Measurements from ENCODE around the gene PCNX3.

PCNX3 gene

DNA sequence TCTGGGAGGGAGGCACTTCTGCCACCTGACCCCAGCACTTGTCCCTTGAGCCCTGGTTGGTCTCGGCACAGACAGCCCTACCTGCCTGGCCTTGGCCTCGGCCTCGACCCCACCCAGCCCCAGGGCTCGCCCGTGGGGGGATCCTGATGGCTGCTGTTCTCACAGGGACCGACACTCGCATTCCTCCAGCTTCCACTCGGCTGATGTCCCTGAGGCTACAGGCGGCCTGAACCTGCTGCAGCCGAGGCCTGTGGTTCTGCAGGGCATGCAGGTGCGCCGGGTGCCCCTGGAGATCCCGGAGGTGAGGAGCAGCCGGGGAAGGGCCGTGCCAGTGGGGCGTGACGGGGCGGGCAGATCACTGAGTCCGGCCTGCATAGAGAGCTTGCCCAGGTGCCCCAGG lies 5.1 kb downstream of the PCNX3 start:
- H3K4me3 ChIP-seq (ENCODE audit: low read length) = no peak overlapping the region
- no peaks in the 10 kb centered on the region for H3K27me3 ChIP-seq (ENCODE audit: control insufficient read depth, insufficient read depth, low read length)
- peaks cover 9% of the 10 kb centered on the region for H3K4me1 ChIP-seq (ENCODE audit: control insufficient read depth, insufficient read depth, low read length)
- no peak overlapping the region for H3K9ac ChIP-seq (ENCODE audit: low read length)
- no peak overlapping the region for H3K27ac ChIP-seq (ENCODE audit: low read depth, low read length)
- peaks cover 51% of the 10 kb centered on the region for H3K36me3 ChIP-seq (ENCODE audit: control insufficient read depth, insufficient read depth, low read length)

DNA sequence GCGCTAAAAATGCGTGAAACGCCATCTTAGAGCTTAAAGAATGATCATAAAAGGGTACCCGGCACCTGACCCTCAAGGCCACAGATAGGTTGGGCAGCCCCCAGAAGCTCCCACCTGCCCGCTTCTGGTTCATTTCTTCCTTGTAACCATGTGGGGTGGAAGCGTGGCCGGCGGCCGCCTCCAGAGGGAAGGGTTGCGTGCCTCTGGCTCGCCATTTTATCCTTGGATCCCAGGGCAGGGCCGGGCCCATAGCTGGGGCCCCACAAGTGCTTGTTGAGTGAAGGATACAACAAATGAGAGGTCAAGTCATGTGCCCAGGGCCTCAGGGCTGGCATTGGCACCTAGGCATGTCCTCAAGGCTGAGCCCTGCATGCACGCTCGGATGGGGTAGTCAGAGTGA lies 5.9 kb downstream of the PCNX3 start:
- Histone ChIP-seq H3K4me1 (ENCODE audit: control insufficient read depth, insufficient read depth, low read length) (peaks cover 7% of the 10 kb centered on the region), H3K9ac (ENCODE audit: low read length) (no peak overlapping the region), H3K36me3 (ENCODE audit: control insufficient read depth, insufficient read depth, low read length) (peaks cover 53% of the 10 kb centered on the region), H3K27me3 (ENCODE audit: control insufficient read depth, insufficient read depth, low read length) (no peaks in the 10 kb centered on the region), H3K27ac (ENCODE audit: low read depth, low read length) (no peak overlapping the region), H3K4me3 (ENCODE audit: low read length) (no peak overlapping the region)

DNA sequence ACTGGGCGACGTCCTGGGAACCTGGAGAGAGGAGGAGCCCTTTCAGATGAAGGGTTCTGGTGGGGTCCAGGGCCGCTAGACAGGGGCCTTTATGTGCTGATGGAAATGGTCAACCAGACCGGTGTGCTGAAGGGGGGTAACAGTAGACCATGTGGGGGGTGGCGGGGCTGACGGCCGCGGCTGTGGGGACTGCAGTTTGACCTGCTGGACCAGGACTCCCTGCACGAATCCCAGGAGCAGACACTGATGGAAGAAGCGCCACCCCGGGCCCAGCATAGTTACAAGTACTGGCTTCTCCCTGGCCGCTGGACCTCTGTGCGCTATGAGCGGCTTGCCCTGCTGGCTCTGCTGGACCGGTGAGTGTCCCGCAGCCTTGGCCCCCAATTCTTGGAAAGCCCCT lies 6.4 kb downstream of the PCNX3 start:
- no peak overlapping the region for H3K9ac ChIP-seq (ENCODE audit: low read length)
- no peak overlapping the region for H3K4me3 ChIP-seq (ENCODE audit: low read length)
- no peak overlapping the region for H3K27ac ChIP-seq (ENCODE audit: low read depth, low read length)
- H3K36me3 ChIP-seq (ENCODE audit: control insufficient read depth, insufficient read depth, low read length) = peaks cover 59% of the 10 kb centered on the region
- no peaks in the 10 kb centered on the region for H3K27me3 ChIP-seq (ENCODE audit: control insufficient read depth, insufficient read depth, low read length)
- H3K4me1 ChIP-seq (ENCODE audit: control insufficient read depth, insufficient read depth, low read length) = peaks cover 1% of the 10 kb centered on the region

DNA sequence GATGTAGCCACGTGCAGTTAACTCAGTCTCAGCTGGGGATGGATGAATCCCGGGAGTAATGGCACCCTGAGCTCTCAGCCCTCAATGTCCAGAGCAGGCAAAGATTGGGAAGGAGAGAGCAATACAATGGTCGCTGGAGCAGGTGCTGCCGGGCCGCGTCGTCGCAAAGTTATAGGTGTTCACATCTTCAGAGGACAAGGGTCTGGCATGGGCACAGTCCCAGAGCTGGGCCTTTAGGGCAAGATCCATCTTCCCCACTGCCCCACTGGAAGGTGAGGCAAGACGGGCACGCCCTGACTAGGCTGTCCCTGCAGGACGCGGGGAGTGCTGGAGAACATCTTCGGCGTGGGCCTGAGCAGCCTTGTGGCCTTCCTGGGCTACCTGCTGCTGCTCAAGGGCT lies 7.6 kb downstream of the PCNX3 start:
- Histone ChIP-seq H3K9ac (ENCODE audit: low read length) (no peak overlapping the region), H3K4me1 (ENCODE audit: control insufficient read depth, insufficient read depth, low read length) (no peaks in the 10 kb centered on the region), H3K4me3 (ENCODE audit: low read length) (no peak overlapping the region), H3K27ac (ENCODE audit: low read depth, low read length) (no peak overlapping the region), H3K36me3 (ENCODE audit: control insufficient read depth, insufficient read depth, low read length) (peaks cover 61% of the 10 kb centered on the region), H3K27me3 (ENCODE audit: control insufficient read depth, insufficient read depth, low read length) (no peaks in the 10 kb centered on the region)

DNA sequence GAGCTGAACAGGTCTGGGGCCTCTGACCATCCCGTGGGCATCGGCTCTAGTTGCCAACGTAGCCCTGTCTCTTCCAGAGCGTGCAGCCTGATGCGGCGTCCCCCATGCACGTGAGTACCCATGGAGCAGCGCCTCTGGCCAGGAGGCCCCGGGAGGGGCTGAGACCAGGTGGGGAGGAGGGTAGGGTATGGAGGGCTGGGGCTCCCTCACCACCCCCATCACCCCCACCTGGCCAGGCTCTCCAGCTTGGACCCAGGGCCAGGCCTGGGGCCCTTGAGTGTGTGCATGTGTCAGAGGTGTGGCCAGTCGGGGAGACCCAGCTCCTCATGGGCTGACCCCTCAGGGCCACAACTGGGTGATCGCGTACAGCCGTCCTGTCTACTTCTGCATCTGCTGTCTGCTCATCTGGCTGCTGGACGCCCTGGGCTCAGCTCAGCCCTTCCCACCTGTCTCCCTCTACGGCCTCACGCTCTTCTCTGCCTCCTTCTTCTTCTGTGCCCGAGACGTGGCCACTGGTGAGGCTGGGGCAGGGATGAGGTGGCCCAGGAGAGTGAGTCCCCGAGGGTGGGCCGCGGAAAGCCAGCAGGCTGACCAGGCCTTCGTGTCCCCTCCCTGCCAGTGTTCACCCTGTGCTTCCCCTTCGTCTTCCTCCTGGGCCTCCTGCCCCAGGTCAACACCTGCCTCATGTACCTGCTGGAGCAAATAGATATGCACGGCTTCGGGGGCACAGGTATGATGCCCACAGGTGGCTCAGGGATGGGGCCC lies 8.5 kb downstream of the PCNX3 start:
- Histone ChIP-seq H3K9ac (ENCODE audit: low read length) (no peak overlapping the region), H3K4me3 (ENCODE audit: low read length) (no peak overlapping the region), H3K36me3 (ENCODE audit: control insufficient read depth, insufficient read depth, low read length) (peaks cover 57% of the 10 kb centered on the region), H3K4me1 (ENCODE audit: control insufficient read depth, insufficient read depth, low read length) (no peaks in the 10 kb centered on the region), H3K27ac (ENCODE audit: low read depth, low read length) (no peak overlapping the region), H3K27me3 (ENCODE audit: control insufficient read depth, insufficient read depth, low read length) (no peaks in the 10 kb centered on the region)

DNA sequence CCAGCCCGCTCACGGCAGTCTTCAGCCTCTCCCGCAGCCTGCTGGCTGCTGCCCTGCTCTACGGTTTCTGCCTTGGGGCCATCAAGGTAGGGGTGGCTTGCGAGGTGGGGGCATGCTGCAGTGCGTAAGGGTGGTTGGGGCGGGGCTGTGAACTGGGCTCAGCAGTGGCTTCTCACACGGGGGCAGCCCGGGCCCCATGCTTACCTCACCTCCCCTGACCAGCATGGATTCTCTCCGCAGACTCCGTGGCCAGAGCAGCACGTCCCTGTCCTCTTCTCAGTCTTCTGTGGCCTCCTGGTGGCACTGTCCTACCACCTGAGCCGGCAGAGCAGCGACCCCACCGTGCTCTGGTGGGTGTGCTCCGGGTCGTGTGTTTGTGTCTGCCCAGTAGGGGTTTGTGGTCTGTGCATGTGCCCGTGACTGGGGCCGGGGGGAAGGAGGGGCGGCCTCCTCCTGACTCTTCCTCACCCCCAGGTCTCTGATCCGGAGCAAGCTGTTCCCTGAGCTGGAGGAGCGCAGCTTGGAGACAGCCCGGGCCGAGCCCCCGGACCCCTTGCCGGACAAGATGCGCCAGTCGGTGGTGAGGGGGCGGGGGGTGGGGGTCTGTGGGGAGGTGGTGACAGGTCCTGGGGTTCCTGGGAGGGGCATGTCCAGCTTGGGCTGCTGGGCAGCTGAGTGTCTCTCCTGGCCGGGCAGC lies 9.5 kb downstream of the PCNX3 start:
- H3K27ac ChIP-seq (ENCODE audit: low read depth, low read length) = no peak overlapping the region
- peaks cover 60% of the 10 kb centered on the region for H3K36me3 ChIP-seq (ENCODE audit: control insufficient read depth, insufficient read depth, low read length)
- no peaks in the 10 kb centered on the region for H3K27me3 ChIP-seq (ENCODE audit: control insufficient read depth, insufficient read depth, low read length)
- H3K9ac ChIP-seq (ENCODE audit: low read length) = no peak overlapping the region
- no peak overlapping the region for H3K4me3 ChIP-seq (ENCODE audit: low read length)
- no peaks in the 10 kb centered on the region for H3K4me1 ChIP-seq (ENCODE audit: control insufficient read depth, insufficient read depth, low read length)

DNA sequence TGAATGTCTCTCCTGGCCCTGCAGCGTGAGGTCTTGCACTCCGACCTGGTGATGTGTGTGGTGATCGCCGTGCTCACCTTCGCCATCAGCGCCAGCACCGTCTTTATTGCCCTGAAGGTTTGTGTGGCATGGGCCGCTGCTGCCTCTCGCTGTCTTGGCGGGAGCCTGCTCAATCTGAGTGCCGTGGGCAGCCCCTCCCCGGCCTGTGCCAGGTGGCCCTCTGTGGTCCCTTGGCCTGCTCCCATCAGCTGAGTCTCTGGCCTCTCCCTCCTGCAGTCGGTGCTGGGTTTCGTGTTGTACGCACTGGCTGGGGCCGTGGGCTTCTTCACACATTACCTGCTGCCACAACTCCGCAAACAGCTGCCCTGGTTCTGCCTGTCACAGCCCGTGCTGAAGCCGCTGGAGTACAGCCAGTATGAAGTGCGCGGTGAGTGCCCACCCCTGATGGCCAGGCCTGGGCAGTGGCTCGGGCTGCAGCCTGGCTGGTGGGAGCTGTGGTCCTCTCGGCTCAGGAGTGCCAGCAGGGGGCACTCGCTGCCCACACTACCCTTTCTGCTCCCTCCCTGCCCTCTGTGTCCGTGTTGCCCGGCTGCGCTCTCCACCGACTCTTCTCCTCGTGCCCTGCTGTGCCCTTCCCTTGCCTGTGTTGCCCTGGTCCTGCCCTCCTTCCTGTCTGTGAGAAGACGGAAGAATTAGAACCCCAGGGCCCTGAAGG lies 10.2 kb downstream of the PCNX3 start:
- Histone ChIP-seq H3K27ac (ENCODE audit: low read depth, low read length) (no peak overlapping the region), H3K4me3 (ENCODE audit: low read length) (no peak overlapping the region), H3K27me3 (ENCODE audit: control insufficient read depth, insufficient read depth, low read length) (no peaks in the 10 kb centered on the region), H3K9ac (ENCODE audit: low read length) (no peak overlapping the region), H3K4me1 (ENCODE audit: control insufficient read depth, insufficient read depth, low read length) (no peaks in the 10 kb centered on the region), H3K36me3 (ENCODE audit: control insufficient read depth, insufficient read depth, low read length) (peaks cover 56% of the 10 kb centered on the region)

DNA sequence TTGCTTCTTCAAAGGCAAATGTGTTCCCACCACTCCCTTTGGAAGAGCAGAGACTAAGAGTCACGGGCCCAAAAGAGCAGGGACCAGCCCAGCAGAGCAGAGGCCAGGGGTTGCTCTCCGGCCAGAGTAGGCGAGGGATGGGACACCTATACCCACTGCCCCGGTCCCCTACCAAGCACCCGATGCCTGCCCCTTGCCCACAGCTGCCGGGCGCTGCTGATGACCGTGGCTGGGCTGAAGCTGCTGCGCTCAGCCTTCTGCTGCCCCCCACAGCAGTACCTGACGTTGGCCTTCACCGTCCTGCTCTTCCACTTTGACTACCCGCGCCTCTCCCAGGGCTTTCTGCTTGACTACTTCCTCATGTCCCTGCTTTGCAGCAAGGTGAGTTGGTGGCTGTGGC lies 11.6 kb downstream of the PCNX3 start:
- Histone ChIP-seq H3K4me3 (ENCODE audit: low read length) (no peak overlapping the region), H3K27ac (ENCODE audit: low read depth, low read length) (no peak overlapping the region), H3K4me1 (ENCODE audit: control insufficient read depth, insufficient read depth, low read length) (no peaks in the 10 kb centered on the region), H3K27me3 (ENCODE audit: control insufficient read depth, insufficient read depth, low read length) (no peaks in the 10 kb centered on the region), H3K9ac (ENCODE audit: low read length) (no peak overlapping the region), H3K36me3 (ENCODE audit: control insufficient read depth, insufficient read depth, low read length) (peaks cover 51% of the 10 kb centered on the region)

DNA sequence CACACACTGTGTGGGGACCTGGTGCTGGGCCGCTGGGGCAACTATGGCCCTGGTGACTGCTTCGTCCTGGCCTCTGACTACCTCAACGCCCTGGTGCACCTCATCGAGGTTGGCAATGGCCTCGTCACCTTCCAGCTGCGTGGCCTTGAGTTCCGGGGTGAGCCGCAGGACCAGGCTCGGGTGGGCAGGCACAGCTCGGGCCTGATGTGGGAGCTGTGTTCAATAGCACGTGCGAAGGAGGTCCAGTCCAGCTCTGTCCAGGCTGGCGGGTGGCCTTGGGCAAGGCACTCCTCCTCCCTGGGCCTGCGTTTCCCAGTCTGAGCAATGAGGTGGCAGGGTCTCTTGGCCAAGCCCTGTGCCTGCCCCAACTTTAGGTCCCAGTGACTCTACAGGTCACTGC lies 14.0 kb downstream of the PCNX3 start:
- H3K4me1 ChIP-seq (ENCODE audit: control insufficient read depth, insufficient read depth, low read length) = no peaks in the 10 kb centered on the region
- H3K27ac ChIP-seq (ENCODE audit: low read depth, low read length) = no peak overlapping the region
- no peak overlapping the region for H3K4me3 ChIP-seq (ENCODE audit: low read length)
- peaks cover 53% of the 10 kb centered on the region for H3K36me3 ChIP-seq (ENCODE audit: control insufficient read depth, insufficient read depth, low read length)
- no peaks in the 10 kb centered on the region for H3K27me3 ChIP-seq (ENCODE audit: control insufficient read depth, insufficient read depth, low read length)
- no peak overlapping the region for H3K9ac ChIP-seq (ENCODE audit: low read length)

DNA sequence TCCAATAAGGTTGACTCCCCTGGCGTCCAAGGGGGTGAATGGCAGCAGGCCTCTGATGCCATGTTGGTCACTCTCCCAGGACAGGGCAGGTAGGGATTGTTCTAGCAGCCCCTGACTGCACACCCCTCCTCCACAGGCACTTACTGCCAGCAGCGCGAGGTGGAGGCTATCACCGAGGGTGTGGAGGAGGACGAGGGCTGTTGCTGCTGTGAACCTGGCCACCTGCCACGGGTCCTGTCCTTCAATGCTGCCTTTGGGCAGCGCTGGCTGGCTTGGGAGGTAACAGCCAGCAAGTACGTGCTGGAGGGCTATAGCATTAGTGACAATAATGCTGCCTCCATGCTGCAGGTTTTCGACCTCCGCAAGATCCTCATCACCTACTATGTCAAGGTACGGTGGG lies 14.6 kb downstream of the PCNX3 start:
- Histone ChIP-seq H3K4me1 (ENCODE audit: control insufficient read depth, insufficient read depth, low read length) (no peaks in the 10 kb centered on the region), H3K27ac (ENCODE audit: low read depth, low read length) (no peak overlapping the region), H3K9ac (ENCODE audit: low read length) (no peak overlapping the region)

DNA sequence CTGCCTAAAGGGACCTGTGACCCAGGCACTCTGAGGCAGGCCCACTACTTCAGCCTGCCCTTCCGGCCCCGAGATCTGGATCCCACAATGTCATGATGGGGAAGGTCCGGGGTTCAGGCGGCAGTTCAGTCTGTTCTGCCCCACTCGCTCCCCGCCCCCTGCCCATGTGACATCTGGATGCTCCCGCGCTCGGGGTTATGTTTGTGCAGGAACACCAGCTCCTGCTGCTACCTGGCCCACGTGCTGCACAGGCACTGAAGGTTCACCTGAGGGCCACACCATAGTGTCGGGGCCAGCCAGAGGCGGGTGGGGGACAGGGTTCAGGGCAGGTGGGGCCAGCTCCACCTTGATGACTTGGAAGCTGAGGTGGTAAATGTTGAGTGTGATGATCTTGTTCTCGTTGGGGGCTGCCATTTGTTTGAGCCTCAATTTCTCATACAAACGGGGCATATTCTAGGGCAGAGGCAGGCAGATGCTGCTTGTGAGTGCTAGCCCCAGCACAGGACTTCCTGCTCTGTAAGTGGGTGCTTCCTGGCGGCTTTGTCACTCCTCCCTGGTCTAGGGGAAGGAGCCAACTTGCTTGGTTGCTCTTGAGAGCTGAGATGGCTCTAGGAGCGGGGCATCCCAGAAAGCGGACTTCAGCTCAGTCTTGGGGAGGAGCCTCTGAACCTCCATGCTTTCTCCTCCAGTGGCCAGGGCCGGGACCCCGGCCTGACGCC lies 18.0 kb downstream of the PCNX3 start:
- Histone ChIP-seq H3K9ac (ENCODE audit: low read length) (no peak overlapping the region), H3K4me3 (ENCODE audit: low read length) (no peak overlapping the region), H3K36me3 (ENCODE audit: control insufficient read depth, insufficient read depth, low read length) (peaks cover 46% of the 10 kb centered on the region), H3K27me3 (ENCODE audit: control insufficient read depth, insufficient read depth, low read length) (no peaks in the 10 kb centered on the region), H3K27ac (ENCODE audit: low read depth, low read length) (no peak overlapping the region), H3K4me1 (ENCODE audit: control insufficient read depth, insufficient read depth, low read length) (peaks cover 5% of the 10 kb centered on the region)

More for the DNA sequence above, 14.6 kb downstream of the PCNX3 start:
- no peaks in the 10 kb centered on the region for H3K27me3 ChIP-seq (ENCODE audit: control insufficient read depth, insufficient read depth, low read length)
- no peak overlapping the region for H3K4me3 ChIP-seq (ENCODE audit: low read length)
- H3K36me3 ChIP-seq (ENCODE audit: control insufficient read depth, insufficient read depth, low read length) = peaks cover 54% of the 10 kb centered on the region

DNA sequence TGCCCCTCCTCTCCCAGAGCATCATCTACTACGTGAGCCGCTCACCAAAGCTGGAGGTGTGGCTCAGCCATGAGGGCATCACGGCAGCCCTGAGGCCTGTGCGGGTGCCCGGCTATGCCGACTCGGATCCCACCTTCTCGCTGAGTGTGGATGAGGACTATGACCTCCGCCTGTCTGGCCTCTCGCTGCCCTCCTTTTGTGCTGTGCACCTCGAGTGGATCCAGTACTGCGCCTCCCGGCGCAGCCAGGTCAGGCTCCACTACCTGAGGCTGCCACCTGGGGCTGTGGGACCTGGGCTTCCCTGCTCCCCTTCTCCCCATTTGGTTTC lies 18.5 kb downstream of the PCNX3 start:
- no peak overlapping the region for H3K27ac ChIP-seq (ENCODE audit: low read depth, low read length)
- peaks cover 5% of the 10 kb centered on the region for H3K4me1 ChIP-seq (ENCODE audit: control insufficient read depth, insufficient read depth, low read length)
- H3K9ac ChIP-seq (ENCODE audit: low read length) = no peak overlapping the region
- H3K27me3 ChIP-seq (ENCODE audit: control insufficient read depth, insufficient read depth, low read length) = no peaks in the 10 kb centered on the region
- H3K4me3 ChIP-seq (ENCODE audit: low read length) = no peak overlapping the region
- peaks cover 43% of the 10 kb centered on the region for H3K36me3 ChIP-seq (ENCODE audit: control insufficient read depth, insufficient read depth, low read length)
